ENCODE data around the gene NPIPA8.
"Not testable (repeated sequence)": the region's sequence is repeated elsewhere in the genome, so short reads cannot be mapped to it uniquely, and the experiment has no call there.

GRCh38 chr16:18306066-18306465, 30.5 kb downstream of the NPIPA8 start:
- TF ChIP-seq POLR2AphosphoS5 (IDR thresholded peaks at IDR 0.05; ENCODE audit: borderline replicate concordance, low read depth, low read length); EZH2 (IDR thresholded peaks at IDR 0.05); FOXP2 (optimal IDR thresholded peaks at IDR 0.05; ENCODE audit: control extremely low read depth, extremely low read length, insufficient read depth): not testable (repeated sequence)
